Spinal cord (tissue), 10 donors: ENCODE data around the gene SPINK8. TPM values are rescaled to one million over a fixed set of nuclear protein-coding genes. Genes with fewer than 3 reads are reported as not detected.
A peak's percentile ranks its signal among the peaks of the same experiment; 100 is the strongest.
"Not testable (repeated sequence)": the region's sequence is repeated elsewhere in the genome, so short reads cannot be mapped to it uniquely, and the experiment has no call there.

Experiments
- DNase-seq, 6 donors: peaks; one replicate each; pipeline versions ENCODE4 v3.0.0 to v3.0.0-alpha.2; 2013 to 2015; ENCODE audit warnings: low spot score in 6 of 6, low read depth in 4 of 6
- H3K27ac ChIP-seq: one replicate; pipeline ENCODE4 v1.5.1; 2013; ENCODE audit warnings: low read depth, low read length, control low read depth
- H3K27me3 ChIP-seq: one replicate; pipeline ENCODE4 v1.6.1; 2013; ENCODE audit warnings: low read length; ENCODE audit not compliant: control insufficient read depth, insufficient read depth
- H3K36me3 ChIP-seq: one replicate; pipeline ENCODE4 v1.6.1; 2013; ENCODE audit warnings: low read length; ENCODE audit not compliant: control insufficient read depth, insufficient read depth
- H3K4me1 ChIP-seq: one replicate; pipeline ENCODE4 v1.6.1; 2013; ENCODE audit warnings: low read length; ENCODE audit not compliant: control insufficient read depth, insufficient read depth
- H3K4me3 ChIP-seq: one replicate; pipeline ENCODE4 v1.5.1; 2013; ENCODE audit warnings: low read depth, low read length, control low read depth
- H3K9me3 ChIP-seq: one replicate; pipeline ENCODE4 v1.6.1; 2013; ENCODE audit warnings: low read length; ENCODE audit not compliant: control insufficient read depth, insufficient read depth
- WGBS: methylation state at CpG from one replicate; pipeline ENCODE4 v1.1.5; 2013; ENCODE audit warnings: missing lambda C conversion rate; ENCODE audit not compliant: insufficient coverage; 5-methylcytosine and 5-hydroxymethylcytosine counted together
- polyA plus RNA-seq, 2 donors: library from polyadenylated mRNA; unstranded; fragments of 120-200 nt; gene quantifications; one replicate each; pipeline ENCODE4 v1.2.1, GENCODE V29; 2013; ENCODE audit not compliant: insufficient read length in 2 of 2
- total RNA-seq, 2 donors: library from RNA; depleted of rRNA in 1 of 2; stranded (reverse); fragments of 120-200 nt in 1 of 2; fragments of >200 nt in 1 of 2; gene quantifications; one replicate each; pipeline versions ENCODE4 v1.2.3 to v1.2.4, GENCODE V29; 2013 to 2014
- donor health status: healthy.

Gene SPINK8
- total and polyA plus RNA-seq, 4 donors: 1.0 to 1.6 (median 1.5) TPM; not detected in 1

DNA sequence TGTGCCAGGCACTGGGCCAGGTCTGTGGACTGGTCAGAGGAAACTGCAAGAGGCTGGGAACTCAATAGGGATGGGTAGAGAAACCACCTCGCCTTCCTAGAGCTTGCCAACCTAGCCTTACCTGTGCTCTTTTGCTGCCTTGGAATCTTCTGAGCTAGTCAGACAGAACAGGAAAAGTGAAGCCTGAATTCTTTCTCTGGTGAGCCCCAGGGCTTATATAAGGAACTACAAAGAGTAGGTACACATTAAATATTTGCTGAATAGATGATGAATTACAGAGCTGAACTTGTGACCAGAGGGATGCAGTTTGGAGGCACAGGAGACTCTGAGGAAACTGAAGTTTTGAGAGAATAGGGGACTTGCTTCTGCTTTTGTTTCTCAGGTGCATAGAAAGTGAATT lies 23.0 kb upstream of the SPINK8 start:
- Histone ChIP-seq H3K27me3 (no peaks in the 10 kb centered on the region), H3K9me3 (peaks cover 2% of the 10 kb centered on the region), H3K27ac (no peak overlapping the region), H3K36me3 (no peaks in the 10 kb centered on the region), H3K4me3 (no peak overlapping the region), H3K4me1 (no peaks in the 10 kb centered on the region)
- WGBS: 100% methylated on average over 1 of the region's 1 CpG
- DNase-seq: no peak

DNA sequence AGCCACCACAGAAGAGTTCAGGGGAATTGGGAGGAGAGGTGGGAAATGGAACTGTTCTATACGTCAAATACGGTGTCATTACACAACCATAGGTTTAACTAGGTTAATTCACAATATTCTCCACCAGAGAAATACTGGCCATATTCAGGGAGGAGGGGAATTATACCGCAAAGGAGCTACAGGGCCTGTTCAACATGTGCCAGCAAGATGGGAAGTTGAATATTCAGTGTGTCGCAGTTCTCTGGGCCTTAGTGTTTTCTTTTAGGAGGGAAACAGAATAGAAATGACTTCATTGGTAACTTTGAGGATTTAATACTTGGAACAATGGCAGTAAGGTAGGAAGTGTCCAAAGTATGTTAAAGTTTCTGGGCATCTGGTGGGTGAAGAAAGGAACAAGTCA lies 20.5 kb upstream of the SPINK8 start:
- no peak for DNase-seq
- H3K4me1 ChIP-seq: no peaks in the 10 kb centered on the region
- 100% methylated on average over 2 of the region's 4 CpGs for WGBS

DNA sequence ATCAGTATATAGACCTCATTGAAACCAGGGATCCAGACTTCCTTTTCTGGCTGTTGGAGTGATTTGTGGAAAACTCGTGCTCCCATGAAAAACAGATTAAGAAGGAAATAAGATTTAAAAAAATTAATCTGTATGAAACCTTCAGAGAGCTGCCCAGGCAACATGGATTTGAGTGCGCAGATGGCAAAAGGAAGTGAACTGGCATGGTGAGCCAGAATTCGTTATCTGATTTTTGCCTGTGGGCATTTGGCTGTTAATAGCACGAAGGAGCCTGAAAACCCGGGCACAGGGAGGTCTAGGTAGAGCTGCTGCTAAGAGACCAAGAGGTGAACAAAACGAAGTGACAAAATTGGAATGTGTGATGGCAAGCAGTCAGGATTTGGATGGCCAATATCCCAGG lies 19.1 kb upstream of the SPINK8 start:
- H3K27ac ChIP-seq: no peak overlapping the region
- WGBS: 87% methylated on average over 4 of the region's 6 CpGs

More for the DNA sequence above, 20.5 kb upstream of the SPINK8 start:
- Histone ChIP-seq H3K4me3 (no peak overlapping the region), H3K27ac (no peak overlapping the region), H3K9me3 (no peaks in the 10 kb centered on the region), H3K36me3 (no peaks in the 10 kb centered on the region), H3K27me3 (no peaks in the 10 kb centered on the region)

DNA sequence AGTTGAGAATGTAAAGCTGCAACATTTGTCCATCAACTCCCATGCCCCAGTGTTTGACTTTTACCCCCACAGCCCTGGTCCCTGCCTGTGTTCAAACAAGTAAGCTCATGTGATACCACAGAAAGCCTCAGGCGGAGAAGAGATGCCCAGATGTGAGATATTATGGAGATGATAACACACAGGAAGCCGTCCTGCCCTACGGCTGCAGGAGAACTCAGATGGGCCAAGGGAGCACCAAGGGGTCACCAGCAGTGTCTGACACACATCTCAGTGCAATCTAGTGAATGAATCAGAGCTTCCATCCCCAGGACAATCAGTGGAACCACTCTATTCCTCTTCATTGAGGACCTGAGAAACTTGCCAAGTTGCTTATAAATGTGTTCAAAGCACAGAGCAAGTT lies 14.0 kb upstream of the SPINK8 start:
- H3K4me3 ChIP-seq: no peak overlapping the region

More for the DNA sequence above, 19.1 kb upstream of the SPINK8 start:
- peak in 2 of 6 donors; percentile 2 to 10 for DNase-seq
- H3K4me1 ChIP-seq: no peaks in the 10 kb centered on the region
- H3K9me3 ChIP-seq: no peaks in the 10 kb centered on the region
- no peak overlapping the region for H3K4me3 ChIP-seq
- no peaks in the 10 kb centered on the region for H3K36me3 ChIP-seq
- no peaks in the 10 kb centered on the region for H3K27me3 ChIP-seq

DNA sequence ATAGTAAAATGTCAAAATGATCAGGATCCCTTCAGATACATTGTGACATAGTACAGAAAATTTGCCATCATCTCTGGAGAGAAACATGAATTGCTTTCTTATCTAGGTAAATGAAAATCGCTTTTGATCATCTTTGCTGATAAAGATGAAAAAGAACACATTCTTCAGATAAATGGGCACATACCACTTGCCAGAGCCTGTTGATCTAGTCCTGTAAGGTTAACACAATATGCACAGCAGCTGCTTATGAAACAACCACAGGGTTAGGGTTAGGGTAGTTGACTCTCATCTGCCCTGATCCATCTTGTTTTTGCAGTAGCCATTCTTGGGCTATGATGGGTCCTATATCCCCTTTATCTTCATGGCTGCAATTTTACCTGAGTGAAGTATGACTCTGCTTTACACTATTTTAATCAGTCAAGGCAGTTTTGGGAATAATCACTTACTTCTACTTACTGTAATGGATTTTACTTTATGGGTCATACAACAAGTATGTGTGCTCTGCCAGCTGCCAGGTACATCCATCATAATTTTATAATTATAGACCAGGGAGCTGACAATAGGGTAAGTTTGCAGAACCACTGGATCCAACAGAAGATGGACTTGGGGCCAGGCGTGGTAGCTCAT lies 12.6 kb upstream of the SPINK8 start:
- H3K36me3 ChIP-seq: no peaks in the 10 kb centered on the region
- DNase-seq: no peak
- no peaks in the 10 kb centered on the region for H3K27me3 ChIP-seq
- no peaks in the 10 kb centered on the region for H3K9me3 ChIP-seq
- no peak overlapping the region for H3K4me3 ChIP-seq
- no peak overlapping the region for H3K27ac ChIP-seq
- no peaks in the 10 kb centered on the region for H3K4me1 ChIP-seq
- 93% methylated on average over 1 of the region's 2 CpGs for WGBS

More for the DNA sequence above, 14.0 kb upstream of the SPINK8 start:
- no peaks in the 10 kb centered on the region for H3K4me1 ChIP-seq
- DNase-seq: no peak
- no peaks in the 10 kb centered on the region for H3K9me3 ChIP-seq
- no peaks in the 10 kb centered on the region for H3K27me3 ChIP-seq
- H3K36me3 ChIP-seq: no peaks in the 10 kb centered on the region
- WGBS: 88% methylated on average over 3 of the region's 3 CpGs
- H3K27ac ChIP-seq: no peak overlapping the region

DNA sequence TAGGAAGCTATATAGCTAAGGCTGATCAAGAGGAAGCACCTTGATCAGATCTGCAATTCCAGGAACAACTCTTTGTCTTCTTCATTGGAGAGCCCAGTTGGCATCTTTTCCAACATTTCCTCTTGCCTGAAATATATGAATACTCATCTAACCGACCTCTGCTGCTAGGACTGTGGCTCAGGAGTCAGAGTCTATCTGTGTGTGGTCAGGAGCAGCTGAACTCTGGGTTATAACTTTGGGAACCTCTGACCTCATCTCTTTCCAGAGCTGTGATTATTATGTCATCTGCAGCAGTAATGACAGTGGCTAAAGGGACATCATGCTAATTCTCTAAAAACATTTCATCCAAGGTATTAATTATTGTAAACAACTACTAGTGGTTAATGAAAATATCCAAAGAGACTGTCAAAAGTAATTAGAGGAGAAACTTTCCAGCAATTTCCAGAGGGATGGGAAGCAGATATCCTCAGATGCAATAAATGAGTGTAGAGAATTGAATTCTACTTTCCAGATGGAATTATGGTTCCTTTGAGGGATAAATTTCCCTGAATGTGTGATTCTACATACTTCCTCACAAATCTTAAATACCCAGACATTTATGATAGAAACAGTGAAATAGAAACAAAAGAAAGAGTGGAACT lies 11.5 kb upstream of the SPINK8 start:
- Histone ChIP-seq H3K9me3 (no peaks in the 10 kb centered on the region), H3K27me3 (no peaks in the 10 kb centered on the region), H3K4me1 (no peaks in the 10 kb centered on the region), H3K27ac (no peak overlapping the region), H3K4me3 (no peak overlapping the region), H3K36me3 (no peaks in the 10 kb centered on the region)
- WGBS: no CpG with 5 or more reads among the region's 1 CpG
- no peak for DNase-seq

DNA sequence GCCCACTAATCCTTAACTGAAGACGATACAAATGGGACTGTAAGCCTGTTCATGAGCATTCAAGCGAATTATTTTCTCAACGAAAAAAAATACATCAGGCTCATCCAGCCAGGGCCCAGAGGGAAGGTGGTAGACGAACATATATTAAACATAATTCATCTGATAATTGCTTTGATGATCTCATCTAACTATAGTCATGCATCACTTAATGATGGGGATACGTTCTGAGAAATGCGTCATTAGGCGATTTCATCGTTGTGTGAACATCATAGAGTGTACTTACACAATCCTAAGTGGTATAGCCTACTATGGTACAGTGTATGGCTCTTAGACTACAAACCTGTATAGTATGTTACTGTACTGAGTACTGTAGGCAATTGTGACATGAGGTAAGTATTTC lies 10.0 kb upstream of the SPINK8 start:
- H3K27ac ChIP-seq: no peak overlapping the region
- 86% methylated on average over 1 of the region's 8 CpGs for WGBS
- H3K4me1 ChIP-seq: no peaks in the 10 kb centered on the region
- peak in 1 of 6 donors; percentile 2 for DNase-seq
- no peaks in the 10 kb centered on the region for H3K36me3 ChIP-seq
- H3K9me3 ChIP-seq: no peaks in the 10 kb centered on the region
- no peaks in the 10 kb centered on the region for H3K27me3 ChIP-seq
- no peak overlapping the region for H3K4me3 ChIP-seq

DNA sequence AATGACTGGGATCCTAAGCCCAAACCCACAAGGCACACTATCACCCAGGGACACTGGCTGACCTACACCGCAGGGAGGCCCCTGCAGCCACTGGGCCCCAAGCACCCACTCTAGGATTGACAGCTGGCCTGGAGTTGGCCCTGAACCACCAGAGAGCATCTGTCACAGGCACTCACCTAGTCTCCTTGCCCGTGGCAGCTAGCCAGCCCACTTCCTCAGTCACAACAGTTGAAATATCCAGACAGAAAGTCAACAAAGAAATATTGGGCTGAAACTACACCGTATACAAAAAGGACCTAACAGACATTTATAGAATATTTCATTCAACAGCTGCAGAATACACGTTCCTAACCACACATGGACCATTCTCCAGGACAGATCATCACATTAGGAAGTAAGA lies 5.2 kb upstream of the SPINK8 start:
- no peaks in the 10 kb centered on the region for H3K36me3 ChIP-seq
- H3K27me3 ChIP-seq: no peaks in the 10 kb centered on the region
- no peak overlapping the region for H3K27ac ChIP-seq
- no peaks in the 10 kb centered on the region for H3K4me1 ChIP-seq
- WGBS: 98% methylated on average over 2 of the region's 4 CpGs
- H3K4me3 ChIP-seq: no peak overlapping the region
- no peak for DNase-seq
- no peaks in the 10 kb centered on the region for H3K9me3 ChIP-seq

DNA sequence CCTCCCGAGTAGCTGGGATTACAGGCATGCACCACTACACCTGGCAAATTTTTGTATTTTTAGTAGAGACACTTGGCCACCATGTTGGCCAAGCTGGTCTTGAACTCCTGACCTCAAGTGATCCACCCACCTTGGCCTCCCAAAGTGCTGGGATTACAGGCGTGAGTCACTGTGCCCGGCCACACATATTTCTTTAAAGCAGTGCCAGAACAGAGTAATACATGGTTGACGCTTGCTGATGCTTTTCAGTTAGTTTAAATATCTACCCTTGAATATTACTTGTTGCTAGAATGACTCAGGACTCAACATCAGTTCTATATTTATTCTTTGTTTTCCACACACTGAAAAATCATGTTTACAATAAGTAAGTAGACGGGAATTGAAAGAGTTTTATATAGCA lies 4.1 kb upstream of the SPINK8 start:
- H3K9me3 ChIP-seq, H3K27ac ChIP-seq, H3K36me3 ChIP-seq, DNase-seq, H3K4me1 ChIP-seq, H3K27me3 ChIP-seq, H3K4me3 ChIP-seq: not testable (repeated sequence)
- 100% methylated on average over 1 of the region's 5 CpGs for WGBS

DNA sequence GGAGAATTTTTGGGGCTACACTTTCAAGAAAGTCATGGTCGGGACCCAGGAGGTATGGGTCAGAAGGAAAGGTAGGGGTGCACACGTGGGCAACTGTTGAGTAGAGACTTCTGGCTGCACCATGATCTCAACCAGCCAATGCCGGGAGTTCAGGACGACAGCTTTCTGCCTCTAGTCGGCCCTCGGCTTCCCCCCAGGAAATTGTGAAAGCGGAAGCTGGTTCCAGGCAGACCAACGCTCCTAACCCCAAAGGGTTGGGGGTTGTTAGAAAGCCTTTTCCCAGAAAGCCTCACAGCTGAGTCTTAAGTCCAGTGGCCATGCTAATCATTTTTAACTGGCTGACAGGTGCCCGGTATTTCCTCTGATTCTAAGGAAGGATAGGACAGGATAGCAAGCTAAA lies 1.8 kb upstream of the SPINK8 start:
- H3K4me1 ChIP-seq, DNase-seq, H3K9me3 ChIP-seq, H3K4me3 ChIP-seq, H3K27ac ChIP-seq, H3K27me3 ChIP-seq, H3K36me3 ChIP-seq: not testable (repeated sequence)
- WGBS: 89% methylated on average over 9 of the region's 9 CpGs
